Nephron progenitor cell (in vitro differentiated cells): Measurements from ENCODE around the gene SMYD1.

Experiments used
- DNase-seq: peaks from one replicate; pipeline ENCODE4 v3.0.0; 2021
- H3K27ac Mint-ChIP-seq: 2 replicates; pipeline ENCODE4 v1.8.0; 2021; ENCODE audit warnings: mild to moderate bottlenecking, moderate library complexity, mixed read lengths
- H3K27me3 Mint-ChIP-seq: 2 replicates; pipeline ENCODE4 v1.8.0; 2021; ENCODE audit warnings: mild to moderate bottlenecking, low read depth, mixed read lengths; ENCODE audit not compliant: poor library complexity
- H3K36me3 Mint-ChIP-seq: 2 replicates; pipeline ENCODE4 v1.8.0; 2021; ENCODE audit warnings: low read depth, mixed read lengths
- H3K4me1 Mint-ChIP-seq: 2 replicates; pipeline ENCODE4 v1.8.0; 2021; ENCODE audit warnings: mixed read lengths
- H3K4me3 Mint-ChIP-seq: 2 replicates; pipeline ENCODE4 v1.8.0; 2021; ENCODE audit warnings: mild to moderate bottlenecking, moderate library complexity, mixed read lengths
- H3K9me3 Mint-ChIP-seq: 2 replicates; pipeline ENCODE4 v1.8.0; 2021; ENCODE audit warnings: mild to moderate bottlenecking, moderate library complexity, mixed read lengths
- CTCF ChIP-seq: fragments of 200-600 bp; sonication (generic); IDR thresholded peaks from 2 replicates; pipeline ENCODE4 v1.5.0; 2021; ENCODE audit warnings: antibody characterized with exemption

The SMYD1 gene

GRCh38 chr2:88077080-88077479 is 9.5 kb downstream of the SMYD1 start:
- H3K27ac Mint-ChIP-seq: no peak overlapping the region
- no peaks in the 10 kb centered on the region for H3K36me3 Mint-ChIP-seq
- peaks cover 8% of the 10 kb centered on the region for H3K27me3 Mint-ChIP-seq
- no peaks in the 10 kb centered on the region for H3K4me1 Mint-ChIP-seq
- TF ChIP-seq CTCF: no peak
- peaks cover 16% of the 10 kb centered on the region for H3K9me3 Mint-ChIP-seq
- DNase-seq: no peak
- H3K4me3 Mint-ChIP-seq: no peak overlapping the region

- Mint-ChIP-seq H3K27ac (no peak overlapping the region), H3K36me3 (no peaks in the 10 kb centered on the region), H3K4me3 (no peak overlapping the region), H3K4me1 (no peaks in the 10 kb centered on the region), H3K9me3 (peaks cover 8% of the 10 kb centered on the region), H3K27me3 (peaks cover 11% of the 10 kb centered on the region)
- TF ChIP-seq CTCF: no peak
- DNase-seq: no peak
Measured at GRCh38 chr2:88078643-88079172, 11.1 kb downstream of the SMYD1 start.

DNA sequence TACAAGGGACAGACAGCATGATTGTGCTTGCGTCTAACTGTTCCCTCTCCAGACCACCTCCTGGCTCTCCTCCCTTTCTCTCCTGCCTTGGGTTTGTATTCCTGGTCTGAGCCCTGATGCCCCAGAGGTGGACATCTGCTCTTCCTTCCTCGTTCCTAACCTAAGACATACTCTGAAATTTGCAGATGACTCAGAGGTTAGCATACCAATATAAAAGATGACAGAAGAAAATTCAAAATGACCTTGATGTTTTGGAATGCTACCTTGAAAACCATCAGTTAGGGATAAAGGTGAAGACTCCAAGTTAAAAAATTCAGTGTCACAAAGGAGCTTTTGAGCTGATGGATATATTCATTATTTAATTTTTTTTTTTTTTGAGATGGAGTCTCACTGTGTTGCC is 12.9 kb downstream of the SMYD1 start:
- H3K9me3 Mint-ChIP-seq: no peaks in the 10 kb centered on the region
- no peak for DNase-seq
- H3K4me3 Mint-ChIP-seq: no peak overlapping the region
- H3K4me1 Mint-ChIP-seq: no peaks in the 10 kb centered on the region
- peaks cover 11% of the 10 kb centered on the region for H3K27me3 Mint-ChIP-seq
- no peak overlapping the region for H3K27ac Mint-ChIP-seq
- TF ChIP-seq CTCF: no peak
- no peaks in the 10 kb centered on the region for H3K36me3 Mint-ChIP-seq

- no peak for TF ChIP-seq CTCF
- Mint-ChIP-seq H3K4me3 (no peak overlapping the region), H3K27ac (no peak overlapping the region), H3K9me3 (no peaks in the 10 kb centered on the region), H3K4me1 (no peaks in the 10 kb centered on the region), H3K36me3 (no peaks in the 10 kb centered on the region), H3K27me3 (peaks cover 3% of the 10 kb centered on the region)
- no peak for DNase-seq
Measured at GRCh38 chr2:88081924-88082608, 14.4 kb downstream of the SMYD1 start.

GRCh38 chr2:88082781-88083180 is 15.2 kb downstream of the SMYD1 start:
- Mint-ChIP-seq H3K36me3 (no peaks in the 10 kb centered on the region), H3K4me3 (no peak overlapping the region), H3K27ac (no peak overlapping the region), H3K9me3 (no peaks in the 10 kb centered on the region), H3K27me3 (peaks cover 3% of the 10 kb centered on the region), H3K4me1 (no peaks in the 10 kb centered on the region)
- no peak for DNase-seq
- no peak for TF ChIP-seq CTCF

DNA sequence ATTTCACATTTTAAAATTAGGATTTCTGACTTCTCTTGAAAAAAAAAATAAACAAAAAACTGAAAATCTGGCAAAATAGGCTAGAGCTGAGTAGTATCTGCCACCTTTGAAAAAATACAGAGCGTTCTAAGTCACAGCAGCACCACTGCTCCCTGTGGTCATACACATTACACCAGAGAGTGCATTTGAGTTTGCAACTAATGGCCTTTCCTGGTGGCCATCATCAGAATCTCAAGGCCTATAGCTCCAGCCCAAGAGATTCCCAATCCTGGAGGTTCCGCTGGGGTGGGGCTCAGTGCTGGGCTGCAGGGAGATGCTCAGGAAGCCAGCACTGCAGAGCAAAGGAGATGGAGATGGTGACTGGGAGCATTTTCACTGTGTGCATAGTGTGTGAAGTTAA is 17.5 kb downstream of the SMYD1 start:
- no peak for DNase-seq
- no peaks in the 10 kb centered on the region for H3K9me3 Mint-ChIP-seq
- H3K4me1 Mint-ChIP-seq: no peaks in the 10 kb centered on the region
- no peak for TF ChIP-seq CTCF
- H3K27ac Mint-ChIP-seq: no peak overlapping the region
- H3K27me3 Mint-ChIP-seq: peaks cover 3% of the 10 kb centered on the region
- no peaks in the 10 kb centered on the region for H3K36me3 Mint-ChIP-seq
- no peak overlapping the region for H3K4me3 Mint-ChIP-seq
